HCT116 (cell line): ENCODE data around the gene HES1. TPM values are rescaled to one million over a fixed set of nuclear protein-coding genes. Genes with fewer than 3 reads are reported as not detected.
A peak's percentile ranks its signal among the peaks of the same experiment; 100 is the strongest.
"Not testable (repeated sequence)": the region's sequence is repeated elsewhere in the genome, so short reads cannot be mapped to it uniquely, and the experiment has no call there.

ENCODE experiments used
- ATAC-seq: fragments of 200-7000 bp; cut with Tn5 transposase; 2 replicates; pipeline ENCODE4 v1.9.1; 2020; ENCODE audit warnings: mild to moderate bottlenecking, moderate library complexity
- BruUV-seq: library from RNA; stranded (reverse); fragments of 400-500 nt; replicated peaks from 2 replicates; lab custom pipeline; 2021; lab: Mats Ljungman, UMichigan
- CTCF ChIA-PET: fragments of 300-600 bp; sonication (Branson Sonifier 250); formaldehyde crosslinking; loops from one replicate; lab custom pipeline; 2021; ENCODE audit warnings: antibody characterized with exemption; lab: Charles Lee
- POLR2A ChIA-PET: fragments of 300-600, 350-600 bp; sonication (Branson Sonifier 250); formaldehyde crosslinking; loops from one replicate; lab custom pipeline; 2021; ENCODE audit warnings: antibody characterized with exemption; lab: Charles Lee
- RAD21 ChIA-PET, 2 experiments: fragments of 300-600 bp; sonication (Branson Sonifier 250); formaldehyde crosslinking; loops; one replicate each; lab custom pipeline; 2023; ENCODE audit warnings: low total read pairs in 2 of 2; ENCODE audit not compliant: uncharacterized antibody in 2 of 2, unreplicated experiment in 2 of 2, low non-redundant PET in 1 of 2; lab: Charles Lee
- DNase-seq: peaks from one replicate; pipeline ENCODE4 v3.0.0-alpha.2; 2010; ENCODE audit warnings: low read depth, low spot score
- H2AFZ ChIP-seq: fragments of 200-600 bp; shearing (Covaris generic), sonication (generic); 2 replicates; pipeline ENCODE4 v1.6.1; 2017; ENCODE audit warnings: low read depth, mixed run types, mixed read lengths, antibody characterized with exemption, low read length; ENCODE audit not compliant: poor library complexity, severe bottlenecking
- H3K27ac ChIP-seq: 2 replicates; pipeline ENCODE4 v1.5.1; 2012; ENCODE audit warnings: low read depth, low read length
- H3K27me3 ChIP-seq: fragments of 200-600 bp; sonication (generic); 2 replicates; pipeline ENCODE4 v1.6.1; 2016; ENCODE audit warnings: mixed run types, low read length, mixed read lengths; ENCODE audit not compliant: insufficient read depth
- H3K36me3 ChIP-seq, 2 experiments: fragments of 200-500 bp in 1 of 2; fragments of 200-600 bp in 1 of 2; sonication (Bioruptor generic) in 1 of 2; sonication (generic) in 1 of 2; 2 replicates each; pipeline versions ENCODE4 v1.5.1 to v1.6.1; 2014 to 2016; ENCODE audit warnings: low read length in 2 of 2, inconsistent platforms in 1 of 2, mixed read lengths in 1 of 2, mixed run types in 1 of 2; ENCODE audit not compliant: insufficient read depth in 2 of 2, control insufficient read depth in 1 of 2
- H3K4me1 ChIP-seq, 2 experiments: fragments of 200-600 bp in 1 of 2; sonication (generic) in 1 of 2; 2 replicates each; pipeline versions ENCODE4 v1.5.1 to v1.6.1; 2012 to 2017; ENCODE audit warnings: low read length in 2 of 2, inconsistent platforms in 1 of 2, mild to moderate bottlenecking in 1 of 2, mixed read lengths in 1 of 2, mixed run types in 1 of 2, moderate library complexity in 1 of 2; ENCODE audit not compliant: insufficient read depth in 2 of 2, control insufficient read depth in 1 of 2
- H3K4me2 ChIP-seq: fragments of 200-600 bp; sonication (generic); 2 replicates; pipeline ENCODE4 v1.6.1; 2017; ENCODE audit warnings: mixed run types, low read length, mixed read lengths
- H3K4me3 ChIP-seq, 2 experiments: fragments of 200-600 bp in 1 of 2; sonication (generic) in 1 of 2; replicated peaks in 1 of 2; 2 replicates each; pipeline ENCODE4 v1.5.1; 2011 to 2016; ENCODE audit warnings: low read length in 2 of 2, control low read depth in 1 of 2, low read depth in 1 of 2, mild to moderate bottlenecking in 1 of 2, mixed read lengths in 1 of 2, mixed run types in 1 of 2
- H3K79me2 ChIP-seq: fragments of 200-600 bp; sonication (generic); 2 replicates; pipeline ENCODE4 v1.6.1; 2017; ENCODE audit warnings: mild to moderate bottlenecking, mixed run types, low read length, moderate library complexity, mixed read lengths; ENCODE audit not compliant: insufficient read depth
- H3K9ac ChIP-seq: fragments of 200-600 bp; sonication (generic); 2 replicates; pipeline ENCODE4 v1.6.1; 2016; ENCODE audit warnings: low read length, mixed read lengths
- H3K9me2 ChIP-seq: fragments of 200-600 bp; sonication (generic), shearing (Covaris generic); 2 replicates; pipeline ENCODE4 v1.6.1; 2017; ENCODE audit warnings: mixed run types, mild to moderate bottlenecking, moderate library complexity; ENCODE audit not compliant: insufficient read depth
- H3K9me3 ChIP-seq, 2 experiments: fragments of 200-500 bp in 1 of 2; fragments of 200-600 bp in 1 of 2; sonication (Bioruptor generic) in 1 of 2; sonication (generic) in 1 of 2; 2 replicates each; pipeline ENCODE4 v1.6.1; 2014 to 2017; ENCODE audit warnings: low read length in 2 of 2, mixed read lengths in 2 of 2, inconsistent platforms in 1 of 2, low read depth in 1 of 2, mild to moderate bottlenecking in 1 of 2, mixed run types in 1 of 2, moderate library complexity in 1 of 2; ENCODE audit not compliant: control insufficient read depth in 1 of 2, insufficient read depth in 1 of 2
- H4K20me1 ChIP-seq: fragments of 200-600 bp; sonication (generic), shearing (Covaris generic); 2 replicates; pipeline ENCODE4 v1.6.1; 2017; ENCODE audit warnings: mixed run types, mild to moderate bottlenecking, moderate library complexity; ENCODE audit not compliant: insufficient read depth
- CBX3 ChIP-seq: IDR thresholded peaks from 2 replicates; pipeline ENCODE4 v1.6.1; 2012; ENCODE audit warnings: low read depth
- JUND ChIP-seq: IDR thresholded peaks from 2 replicates; pipeline ENCODE4 v1.6.1; 2012
- RAD21 ChIP-seq: IDR thresholded peaks from 2 replicates; pipeline ENCODE4 v1.6.1; 2012; ENCODE audit warnings: low read depth, mild to moderate bottlenecking
- SP1 ChIP-seq: IDR thresholded peaks from 2 replicates; pipeline ENCODE4 v1.6.1; 2012; ENCODE audit warnings: low read depth
- intact Hi-C: fragments of 100-400 bp; cut with micrococcal nuclease; formaldehyde crosslinking; loops from 2 replicates; pipeline ENCODE4 v1.10.0; 2022
- total RNA-seq: library from RNA; stranded (reverse); gene quantifications from one replicate; pipeline ENCODE4 v1.2.1, GENCODE V29; 2021; ENCODE audit not compliant: unreplicated experiment
- TF ChIP-seq, protein P1 (sequence below): IDR thresholded peaks from 2 replicates; pipeline ENCODE4 v1.6.1; 2011; ENCODE audit warnings: mild to moderate bottlenecking, low read length, moderate library complexity; ENCODE audit not compliant: insufficient replicate concordance; ENCODE audit errors: extremely low read depth
- TF ChIP-seq, protein P2 (sequence below): IDR thresholded peaks from 2 replicates; pipeline ENCODE4 v1.6.1; 2012

The HES1 gene
- total RNA-seq, 1 experiment from 2014 or later = 32.9 TPM

DNA sequence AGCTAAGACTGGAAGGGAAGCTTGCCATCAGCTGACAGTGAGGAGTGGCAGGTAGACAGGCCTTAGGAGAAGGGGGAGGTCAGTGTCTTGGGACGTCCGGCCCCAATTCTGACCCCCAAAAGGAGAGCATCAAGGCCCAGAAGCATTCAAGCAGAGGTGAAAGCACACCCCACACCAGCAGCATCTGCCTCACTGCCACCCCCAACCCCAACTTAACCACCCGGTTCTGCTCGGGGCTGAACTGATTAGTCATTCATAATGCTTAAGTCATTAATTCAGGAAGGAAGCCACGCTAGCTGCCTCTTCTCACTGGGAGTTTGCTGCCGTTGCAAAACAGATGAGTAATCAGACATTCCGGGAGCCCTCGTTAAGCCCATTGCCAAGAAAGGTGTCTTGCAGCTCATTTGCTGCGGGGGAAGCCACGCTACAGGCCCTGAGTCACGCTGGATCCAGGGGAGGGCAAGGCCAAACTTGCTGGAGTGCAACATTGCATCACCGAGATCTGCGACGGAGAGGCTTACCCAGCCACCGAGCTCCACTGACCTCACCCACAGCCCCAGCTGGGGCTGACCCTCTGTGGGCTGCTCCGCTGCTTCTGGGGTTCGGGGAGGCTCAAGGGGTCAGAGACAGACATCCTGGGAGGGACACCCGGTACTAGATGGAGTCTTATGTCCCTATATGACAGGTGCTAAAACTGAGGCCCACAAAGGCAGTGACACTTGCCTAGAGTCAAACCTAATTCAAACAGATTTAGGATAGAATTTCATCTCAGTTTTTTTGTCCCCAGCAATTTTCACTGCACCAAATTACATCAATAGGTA lies 46.4 kb upstream of the HES1 start (continued):
- TF ChIP-seq, protein P1, sequence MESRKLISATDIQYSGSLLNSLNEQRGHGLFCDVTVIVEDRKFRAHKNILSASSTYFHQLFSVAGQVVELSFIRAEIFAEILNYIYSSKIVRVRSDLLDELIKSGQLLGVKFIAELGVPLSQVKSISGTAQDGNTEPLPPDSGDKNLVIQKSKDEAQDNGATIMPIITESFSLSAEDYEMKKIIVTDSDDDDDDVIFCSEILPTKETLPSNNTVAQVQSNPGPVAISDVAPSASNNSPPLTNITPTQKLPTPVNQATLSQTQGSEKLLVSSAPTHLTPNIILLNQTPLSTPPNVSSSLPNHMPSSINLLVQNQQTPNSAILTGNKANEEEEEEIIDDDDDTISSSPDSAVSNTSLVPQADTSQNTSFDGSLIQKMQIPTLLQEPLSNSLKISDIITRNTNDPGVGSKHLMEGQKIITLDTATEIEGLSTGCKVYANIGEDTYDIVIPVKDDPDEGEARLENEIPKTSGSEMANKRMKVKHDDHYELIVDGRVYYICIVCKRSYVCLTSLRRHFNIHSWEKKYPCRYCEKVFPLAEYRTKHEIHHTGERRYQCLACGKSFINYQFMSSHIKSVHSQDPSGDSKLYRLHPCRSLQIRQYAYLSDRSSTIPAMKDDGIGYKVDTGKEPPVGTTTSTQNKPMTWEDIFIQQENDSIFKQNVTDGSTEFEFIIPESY = no peak
- peak; percentile 96 for TF ChIP-seq JUND
- peak; percentile 97 for TF ChIP-seq SP1
- TF ChIP-seq RAD21 = peak; percentile 44; the same call in 1 of the 2 replicates
- peak; percentile 99 for TF ChIP-seq CBX3
- TF ChIP-seq, protein P2, sequence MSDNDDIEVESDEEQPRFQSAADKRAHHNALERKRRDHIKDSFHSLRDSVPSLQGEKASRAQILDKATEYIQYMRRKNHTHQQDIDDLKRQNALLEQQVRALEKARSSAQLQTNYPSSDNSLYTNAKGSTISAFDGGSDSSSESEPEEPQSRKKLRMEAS = peak; percentile 97

- intact Hi-C loops, DNase-seq, RAD21 ChIA-PET, CTCF ChIA-PET, H3K27me3 ChIP-seq, H3K36me3 ChIP-seq, ATAC-seq, BruUV-seq, H4K20me1 ChIP-seq, H3K79me2 ChIP-seq, H3K9me3 ChIP-seq, H3K9me2 ChIP-seq: not testable (repeated sequence)
- H3K27ac ChIP-seq = peak overlapping the region; percentile 56; the same call in 1 of the 2 replicates
- peak overlapping the region in 1 of 2 experiments; percentile 28; a peak in 1 of 4 replicates for H3K4me3 ChIP-seq
- POLR2A ChIA-PET = interaction anchor here (1.0 to 1.6 kb wide), 5 partner anchors 11 to 218 kb away, joined by 3 to 4 read pairs (median 3); partner anchors contain the start of gene HES1
- H3K9ac ChIP-seq = peak overlapping the region; percentile 46
- peak overlapping the region; percentile 39 for H2AFZ ChIP-seq
- H3K4me1 ChIP-seq = peaks cover 10 to 33% of the 10 kb centered on the region in 2 experiments; a peak in 3 of 4 replicates
- peak overlapping the region; percentile 69 for H3K4me2 ChIP-seq
Observed at GRCh38 chr3:194090178-194090555, 45.8 kb upstream of the HES1 start.
